Measurements from ENCODE around the gene FBXL16. TPM values are rescaled to one million over a fixed set of nuclear protein-coding genes. Genes with fewer than 3 reads are reported as not detected.
A peak's percentile ranks its signal among the peaks of the same experiment; 100 is the strongest.
"Not testable (repeated sequence)": the region's sequence is repeated elsewhere in the genome, so short reads cannot be mapped to it uniquely, and the experiment has no call there.

The FBXL16 gene
- total RNA-seq, 1 donor, result 0.54 TPM

- DNase-seq (ENCODE audit: low read depth in 2 of 3, low spot score in 2 of 3), result no peak
Measured at GRCh38 chr16:694187-694862, 11.3 kb downstream of the FBXL16 start.

GRCh38 chr16:693766-694165 lies 11.8 kb downstream of the FBXL16 start:
- no peak for DNase-seq (ENCODE audit: low read depth in 2 of 3, low spot score in 2 of 3)

- DNase-seq (ENCODE audit: low read depth in 2 of 3, low spot score in 2 of 3), result no peak
Measured at GRCh38 chr16:693364-693763, 12.2 kb downstream of the FBXL16 start.

- no peak for DNase-seq (ENCODE audit: low read depth in 2 of 3, low spot score in 2 of 3)
Measured at GRCh38 chr16:692356-693108, 13.1 kb downstream of the FBXL16 start.

- DNase-seq (ENCODE audit: low read depth in 2 of 3, low spot score in 2 of 3), result not testable (repeated sequence)
Measured at GRCh38 chr16:691242-691641, 14.4 kb downstream of the FBXL16 start.

- no peak for DNase-seq (ENCODE audit: low read depth in 2 of 3, low spot score in 2 of 3)
Measured at GRCh38 chr16:689175-689897, 16.3 kb downstream of the FBXL16 start.

GRCh38 chr16:687499-687898 lies 18.1 kb downstream of the FBXL16 start:
- no peak for DNase-seq (ENCODE audit: low read depth in 2 of 3, low spot score in 2 of 3)

GRCh38 chr16:686459-687260 lies 18.9 kb downstream of the FBXL16 start:
- no peak for DNase-seq (ENCODE audit: low read depth in 2 of 3, low spot score in 2 of 3)

GRCh38 chr16:685967-686366 lies 19.6 kb downstream of the FBXL16 start:
- peak in 1 of 3 donors; percentile 22 for DNase-seq (ENCODE audit: low read depth in 2 of 3, low spot score in 2 of 3)

GRCh38 chr16:684961-685696 lies 20.5 kb downstream of the FBXL16 start:
- no peak for DNase-seq (ENCODE audit: low read depth in 2 of 3, low spot score in 2 of 3)

GRCh38 chr16:684071-684794 lies 21.4 kb downstream of the FBXL16 start, which contains the start of gene JMJD8:
JMJD8 (minus strand) TSS chr16:684334; CDS start chr16:684319, 15 bp downstream.
- DNase-seq (ENCODE audit: low read depth in 2 of 3, low spot score in 2 of 3), result peak; percentile 90 to 95 (median 93)

GRCh38 chr16:683396-684070 lies 22.1 kb downstream of the FBXL16 start:
- DNase-seq (ENCODE audit: low read depth in 2 of 3, low spot score in 2 of 3), result no peak

- DNase-seq (ENCODE audit: low read depth in 2 of 3, low spot score in 2 of 3), result no peak
Measured at GRCh38 chr16:682493-683395, 22.9 kb downstream of the FBXL16 start.

GRCh38 chr16:681746-682427 lies 23.7 kb downstream of the FBXL16 start:
- DNase-seq (ENCODE audit: low read depth in 2 of 3, low spot score in 2 of 3), result no peak

- DNase-seq (ENCODE audit: low read depth in 2 of 3, low spot score in 2 of 3), result no peak
Measured at GRCh38 chr16:680967-681745, 24.4 kb downstream of the FBXL16 start.

GRCh38 chr16:680625-680945 lies 25.0 kb downstream of the FBXL16 start:
- DNase-seq (ENCODE audit: low read depth in 2 of 3, low spot score in 2 of 3), result no peak

Data from hematopoietic multipotent progenitor cell (in vitro differentiated cells).